HCT116 (cell line): ENCODE measurements around the gene POU3F1. TPM values are rescaled to one million over a fixed set of nuclear protein-coding genes. Genes with fewer than 3 reads are reported as not detected.

Experiments used
- ATAC-seq: fragments of 200-7000 bp; cut with Tn5 transposase; 2 replicates; pipeline ENCODE4 v1.9.1; 2020; ENCODE audit warnings: mild to moderate bottlenecking, moderate library complexity
- BruUV-seq: library from RNA; stranded (reverse); fragments of 400-500 nt; replicated peaks from 2 replicates; lab custom pipeline; 2021; lab: Mats Ljungman, UMichigan
- CTCF ChIA-PET: fragments of 300-600 bp; sonication (Branson Sonifier 250); formaldehyde crosslinking; loops from one replicate; lab custom pipeline; 2021; ENCODE audit warnings: antibody characterized with exemption; lab: Charles Lee
- POLR2A ChIA-PET: fragments of 300-600, 350-600 bp; sonication (Branson Sonifier 250); formaldehyde crosslinking; loops from one replicate; lab custom pipeline; 2021; ENCODE audit warnings: antibody characterized with exemption; lab: Charles Lee
- RAD21 ChIA-PET, 2 experiments: fragments of 300-600 bp; sonication (Branson Sonifier 250); formaldehyde crosslinking; loops; one replicate each; lab custom pipeline; 2023; ENCODE audit warnings: low total read pairs in 2 of 2; ENCODE audit not compliant: uncharacterized antibody in 2 of 2, unreplicated experiment in 2 of 2, low non-redundant PET in 1 of 2; lab: Charles Lee
- DNase-seq: peaks from one replicate; pipeline ENCODE4 v3.0.0-alpha.2; 2010; ENCODE audit warnings: low read depth, low spot score
- H2AFZ ChIP-seq: fragments of 200-600 bp; shearing (Covaris generic), sonication (generic); 2 replicates; pipeline ENCODE4 v1.6.1; 2017; ENCODE audit warnings: low read depth, mixed run types, mixed read lengths, antibody characterized with exemption, low read length; ENCODE audit not compliant: poor library complexity, severe bottlenecking
- H3K27ac ChIP-seq: 2 replicates; pipeline ENCODE4 v1.5.1; 2012; ENCODE audit warnings: low read depth, low read length
- H3K27me3 ChIP-seq: fragments of 200-600 bp; sonication (generic); 2 replicates; pipeline ENCODE4 v1.6.1; 2016; ENCODE audit warnings: mixed run types, low read length, mixed read lengths; ENCODE audit not compliant: insufficient read depth
- H3K36me3 ChIP-seq, 2 experiments: fragments of 200-500 bp in 1 of 2; fragments of 200-600 bp in 1 of 2; sonication (Bioruptor generic) in 1 of 2; sonication (generic) in 1 of 2; 2 replicates each; pipeline versions ENCODE4 v1.5.1 to v1.6.1; 2014 to 2016; ENCODE audit warnings: low read length in 2 of 2, inconsistent platforms in 1 of 2, mixed read lengths in 1 of 2, mixed run types in 1 of 2; ENCODE audit not compliant: insufficient read depth in 2 of 2, control insufficient read depth in 1 of 2
- H3K4me1 ChIP-seq, 2 experiments: fragments of 200-600 bp in 1 of 2; sonication (generic) in 1 of 2; 2 replicates each; pipeline versions ENCODE4 v1.5.1 to v1.6.1; 2012 to 2017; ENCODE audit warnings: low read length in 2 of 2, inconsistent platforms in 1 of 2, mild to moderate bottlenecking in 1 of 2, mixed read lengths in 1 of 2, mixed run types in 1 of 2, moderate library complexity in 1 of 2; ENCODE audit not compliant: insufficient read depth in 2 of 2, control insufficient read depth in 1 of 2
- H3K4me2 ChIP-seq: fragments of 200-600 bp; sonication (generic); 2 replicates; pipeline ENCODE4 v1.6.1; 2017; ENCODE audit warnings: mixed run types, low read length, mixed read lengths
- H3K4me3 ChIP-seq, 2 experiments: fragments of 200-600 bp in 1 of 2; sonication (generic) in 1 of 2; replicated peaks in 1 of 2; 2 replicates each; pipeline ENCODE4 v1.5.1; 2011 to 2016; ENCODE audit warnings: low read length in 2 of 2, control low read depth in 1 of 2, low read depth in 1 of 2, mild to moderate bottlenecking in 1 of 2, mixed read lengths in 1 of 2, mixed run types in 1 of 2
- H3K79me2 ChIP-seq: fragments of 200-600 bp; sonication (generic); 2 replicates; pipeline ENCODE4 v1.6.1; 2017; ENCODE audit warnings: mild to moderate bottlenecking, mixed run types, low read length, moderate library complexity, mixed read lengths; ENCODE audit not compliant: insufficient read depth
- H3K9ac ChIP-seq: fragments of 200-600 bp; sonication (generic); 2 replicates; pipeline ENCODE4 v1.6.1; 2016; ENCODE audit warnings: low read length, mixed read lengths
- H3K9me2 ChIP-seq: fragments of 200-600 bp; sonication (generic), shearing (Covaris generic); 2 replicates; pipeline ENCODE4 v1.6.1; 2017; ENCODE audit warnings: mixed run types, mild to moderate bottlenecking, moderate library complexity; ENCODE audit not compliant: insufficient read depth
- H3K9me3 ChIP-seq, 2 experiments: fragments of 200-500 bp in 1 of 2; fragments of 200-600 bp in 1 of 2; sonication (Bioruptor generic) in 1 of 2; sonication (generic) in 1 of 2; 2 replicates each; pipeline ENCODE4 v1.6.1; 2014 to 2017; ENCODE audit warnings: low read length in 2 of 2, mixed read lengths in 2 of 2, inconsistent platforms in 1 of 2, low read depth in 1 of 2, mild to moderate bottlenecking in 1 of 2, mixed run types in 1 of 2, moderate library complexity in 1 of 2; ENCODE audit not compliant: control insufficient read depth in 1 of 2, insufficient read depth in 1 of 2
- H4K20me1 ChIP-seq: fragments of 200-600 bp; sonication (generic), shearing (Covaris generic); 2 replicates; pipeline ENCODE4 v1.6.1; 2017; ENCODE audit warnings: mixed run types, mild to moderate bottlenecking, moderate library complexity; ENCODE audit not compliant: insufficient read depth
- EGR1 ChIP-seq: IDR thresholded peaks from 2 replicates; pipeline ENCODE4 v1.6.1; 2012; ENCODE audit warnings: low read depth
- EZH2phosphoT487 ChIP-seq: fragments of 200-600 bp; IDR thresholded peaks from 2 replicates; pipeline ENCODE4 v1.6.1; 2018; ENCODE audit warnings: antibody characterized with exemption, borderline replicate concordance
- RAD21 ChIP-seq: IDR thresholded peaks from 2 replicates; pipeline ENCODE4 v1.6.1; 2012; ENCODE audit warnings: low read depth, mild to moderate bottlenecking
- SRF ChIP-seq: IDR thresholded peaks from 2 replicates; pipeline ENCODE4 v1.6.1; 2012; ENCODE audit warnings: low read depth
- TCF7L2 ChIP-seq: IDR thresholded peaks from 2 replicates; pipeline ENCODE4 v1.7.0; 2011; ENCODE audit warnings: borderline replicate concordance, inconsistent platforms; ENCODE audit not compliant: insufficient read depth, insufficient read length; ENCODE audit errors: extremely low read depth
- YY1 ChIP-seq: IDR thresholded peaks from 2 replicates; pipeline ENCODE4 v1.6.1; 2011; ENCODE audit warnings: low read length, low read depth, moderate library complexity, mild to moderate bottlenecking; ENCODE audit not compliant: insufficient replicate concordance; ENCODE audit errors: extremely low read depth
- ZFX ChIP-seq: fragments of 450-650 bp; IDR thresholded peaks from 2 replicates; pipeline ENCODE4 v1.6.1; 2017
- ZNF274 ChIP-seq: fragments of 200-500 bp; sonication (Bioruptor generic); IDR thresholded peaks from 2 replicates; pipeline ENCODE4 v1.6.1; 2014; ENCODE audit warnings: mild to moderate bottlenecking, low read depth, low read length, inconsistent platforms
- intact Hi-C: fragments of 100-400 bp; cut with micrococcal nuclease; formaldehyde crosslinking; loops from 2 replicates; pipeline ENCODE4 v1.10.0; 2022
- microRNA-seq: library from miRNA; unstranded; fragments of <30 nt; microRNA quantifications from one replicate; pipeline ENCODE4, GENCODE V29; 2016; ENCODE audit warnings: borderline number of aligned reads
- total RNA-seq: library from RNA; stranded (reverse); gene quantifications from one replicate; pipeline ENCODE4 v1.2.1, GENCODE V29; 2021; ENCODE audit not compliant: unreplicated experiment

POU3F1 gene
- total RNA-seq, 1 experiment from 2014 or later: not detected

GRCh38 chr1:37994886-37995566 lies 51.6 kb downstream of the POU3F1 start:
- Histone ChIP-seq H3K9me2 (no peaks in the 10 kb centered on the region), H3K4me2 (no peak overlapping the region), H3K79me2 (peaks cover 8% of the 10 kb centered on the region; the same call in 1 of the 2 replicates), H3K27me3 (no peaks in the 10 kb centered on the region), H3K4me1 (peaks cover 11 to 20% of the 10 kb centered on the region in 2 experiments), H3K9ac (no peak overlapping the region), H2AFZ (no peak overlapping the region), H4K20me1 (no peaks in the 10 kb centered on the region), H3K36me3 (peaks cover 16 to 18% of the 10 kb centered on the region in 2 experiments; a peak in 3 of 4 replicates), H3K9me3 (no peaks in the 10 kb centered on the region), H3K4me3 (no peak overlapping the region), H3K27ac (no peak overlapping the region)
- POLR2A ChIA-PET: no interaction called here
- DNase-seq (no peak), ATAC-seq (no peak)
- intact Hi-C loops: no loop called here
- TF ChIP-seq EZH2phosphoT487 (no peak), TCF7L2 (no peak), ZFX (no peak), YY1 (no peak), ZNF274 (no peak), SRF (no peak), RAD21 (no peak), EGR1 (no peak)
- TSS peak; percentile 31 for BruUV-seq
- CTCF ChIA-PET: no interaction called here
- RAD21 ChIA-PET: no interaction called here

Small RNA genes within 50 kb of the gene (microRNA-seq; reads per million reads assigned to microRNA genes)
- 61.2 reads per million, percentile 56 among the genes with 10 or more reads in this experiment for gene MIR3659

Other genes with a start within 250 kb of the POU3F1 start
- gene C1orf122, start 239.0 kb downstream of the POU3F1 start, total RNA-seq: 34.2 TPM
- 41.4 TPM for gene YRDC, start 238.6 kb downstream of the POU3F1 start, total RNA-seq
- 21.2 TPM for gene MTF1, start 187.2 kb downstream of the POU3F1 start, total RNA-seq
- 20.8 TPM for gene INPP5B, start 99.7 kb downstream of the POU3F1 start, total RNA-seq
- 74.4 TPM for gene SF3A3, start 56.8 kb downstream of the POU3F1 start, total RNA-seq
- 22.5 TPM for gene FHL3, start 41.3 kb downstream of the POU3F1 start, total RNA-seq
- 47.5 TPM for gene UTP11, start 34.1 kb downstream of the POU3F1 start, total RNA-seq